Activated CD4-positive, alpha-beta memory T cell treated with anti-CD3 and anti-CD28 coated beads, Interleukin-2, amount 10 ng/mL, durations not matched to agents 7 days and 5 days (primary cell): ENCODE results near the gene SEC23B. TPM values are rescaled to one million over a fixed set of nuclear protein-coding genes. Genes with fewer than 3 reads are reported as not detected.

Source experiments
- CTCF ChIA-PET: fragments of 350-600 bp; sonication (Branson Sonifier 250); formaldehyde crosslinking; loops from one replicate; lab custom pipeline; 2021; ENCODE audit warnings: antibody characterized with exemption, inconsistent platforms; lab: Charles Lee
- POLR2A ChIA-PET: fragments of 350-600 bp; sonication (Branson Sonifier 250); formaldehyde crosslinking; loops from one replicate; lab custom pipeline; 2021; ENCODE audit warnings: antibody characterized with exemption; lab: Charles Lee
- DNase-seq: peaks from one replicate; pipeline ENCODE4 v3.0.0-alpha.2; 2020
- H3K27ac Mint-ChIP-seq: one replicate; pipeline ENCODE4 v1.8.0; 2021; ENCODE audit warnings: mild to moderate bottlenecking, mixed read lengths
- H3K27me3 Mint-ChIP-seq: one replicate; pipeline ENCODE4 v1.8.0; 2021; ENCODE audit warnings: mixed read lengths
- H3K36me3 Mint-ChIP-seq: one replicate; pipeline ENCODE4 v1.8.0; 2021; ENCODE audit warnings: low read depth, mixed read lengths
- H3K4me1 Mint-ChIP-seq: one replicate; pipeline ENCODE4 v1.8.0; 2021; ENCODE audit warnings: mixed read lengths
- H3K4me3 Mint-ChIP-seq: one replicate; pipeline ENCODE4 v1.8.0; 2021; ENCODE audit warnings: mild to moderate bottlenecking, mixed read lengths
- H3K9me3 Mint-ChIP-seq: one replicate; pipeline ENCODE4 v1.8.0; 2021; ENCODE audit warnings: mixed read lengths
- total RNA-seq, 2 experiments: library from RNA; stranded (reverse); gene quantifications; one replicate each; pipeline ENCODE4 v1.2.3, GENCODE V29; 2021

The SEC23B gene
- total RNA-seq, 2 experiments from 2014 or later: 95.2 to 101 TPM

GRCh38 chr20:18527836-18528235 lies 20.1 kb downstream of the SEC23B start:
- H3K9me3 Mint-ChIP-seq: no peaks in the 10 kb centered on the region
- no peak overlapping the region for H3K27ac Mint-ChIP-seq
- no peaks in the 10 kb centered on the region for H3K27me3 Mint-ChIP-seq
- no peak for DNase-seq
- H3K4me3 Mint-ChIP-seq: no peak overlapping the region
- H3K4me1 Mint-ChIP-seq: no peaks in the 10 kb centered on the region
- CTCF ChIA-PET: no interaction called here
- POLR2A ChIA-PET: interaction anchor here (1.6 to 2.9 kb wide), 2 partner anchors 12 to 21 kb away, joined by 3 to 11 read pairs; partner anchors contain the start of gene SEC23B
- H3K36me3 Mint-ChIP-seq: peaks cover 77% of the 10 kb centered on the region

DNA sequence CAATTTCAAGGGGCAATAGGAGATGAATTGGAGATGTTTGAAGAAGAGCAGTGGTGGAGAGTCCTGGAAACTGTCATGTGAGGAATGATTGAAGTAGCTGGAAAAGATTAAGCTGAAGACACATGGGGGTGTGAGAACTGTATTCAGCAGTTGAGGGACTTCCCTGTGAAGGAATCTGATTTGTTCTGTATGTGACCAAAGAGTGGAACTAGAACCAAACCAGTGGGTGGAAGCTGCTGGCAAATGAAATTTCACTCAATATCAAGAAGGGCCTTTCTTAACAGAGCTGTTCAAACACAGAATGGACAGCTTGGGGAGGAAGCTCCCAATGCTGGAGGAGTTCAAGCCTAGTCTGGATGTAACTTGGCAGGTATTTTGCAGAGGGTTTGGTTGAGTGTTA lies 21.3 kb downstream of the SEC23B start:
- Mint-ChIP-seq H3K36me3 (peaks cover 87% of the 10 kb centered on the region), H3K4me3 (no peak overlapping the region), H3K27ac (no peak overlapping the region), H3K4me1 (no peaks in the 10 kb centered on the region), H3K27me3 (no peaks in the 10 kb centered on the region), H3K9me3 (no peaks in the 10 kb centered on the region)
- POLR2A ChIA-PET: interaction anchor here (1.0 to 2.9 kb wide), 3 partner anchors 13 to 32 kb away, joined by 3 to 11 read pairs (median 4); partner anchors contain the start of genes RBBP9 and SEC23B
- CTCF ChIA-PET: interaction anchor here (1.4 kb wide), 1 partner anchor 36 kb away, joined by 3 read pairs; no protein-coding TSS in a partner anchor
- no peak for DNase-seq

DNA sequence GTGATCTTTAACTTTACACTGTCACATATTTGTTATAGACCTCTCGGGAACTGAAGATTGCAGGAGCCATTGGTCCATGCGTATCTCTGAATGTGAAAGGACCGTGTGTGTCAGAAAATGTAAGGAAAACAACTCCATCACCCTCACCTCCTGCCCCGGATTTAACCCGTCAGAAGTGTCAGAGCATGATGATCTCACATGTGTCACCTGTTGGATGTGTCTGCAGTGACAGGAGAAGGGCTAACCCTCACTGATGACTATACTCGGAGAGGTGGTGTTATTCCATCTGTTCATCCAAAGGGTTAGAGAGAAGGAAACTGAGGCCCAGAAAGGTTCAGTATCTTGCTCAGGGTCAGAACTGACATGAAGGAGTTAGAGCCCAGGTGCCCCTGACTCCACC lies 24.9 kb downstream of the SEC23B start:
- no peaks in the 10 kb centered on the region for H3K9me3 Mint-ChIP-seq
- no peaks in the 10 kb centered on the region for H3K27me3 Mint-ChIP-seq
- H3K4me3 Mint-ChIP-seq: no peak overlapping the region
- H3K27ac Mint-ChIP-seq: no peak overlapping the region
- ChIA-PET POLR2A (no interaction called here), CTCF (no interaction called here)
- no peak for DNase-seq
- H3K36me3 Mint-ChIP-seq: peaks cover 85% of the 10 kb centered on the region
- H3K4me1 Mint-ChIP-seq: no peaks in the 10 kb centered on the region

DNA sequence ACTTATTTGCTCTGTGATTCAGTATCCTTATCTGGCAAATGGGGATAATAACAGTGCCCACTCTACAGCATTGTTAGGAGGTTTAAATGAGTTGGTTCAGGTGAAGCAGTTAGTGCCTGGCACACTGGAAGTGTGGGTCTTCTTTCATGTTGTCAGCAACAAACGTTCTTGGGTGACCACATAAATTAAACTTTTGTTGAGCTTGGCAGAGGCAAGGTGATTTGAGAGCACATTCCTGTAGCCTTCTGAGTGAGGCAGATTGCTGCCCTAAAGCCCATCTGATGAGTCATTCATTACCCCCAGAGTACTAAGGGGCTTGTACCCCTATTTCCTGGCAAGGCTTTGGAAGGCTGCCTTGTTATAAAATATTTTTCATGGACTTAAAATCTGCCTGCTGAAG lies 25.8 kb downstream of the SEC23B start:
- Mint-ChIP-seq H3K36me3 (peaks cover 82% of the 10 kb centered on the region), H3K4me3 (no peak overlapping the region), H3K27ac (no peak overlapping the region), H3K4me1 (no peaks in the 10 kb centered on the region), H3K9me3 (no peaks in the 10 kb centered on the region), H3K27me3 (no peaks in the 10 kb centered on the region)
- POLR2A ChIA-PET: interaction anchor here (1.9 kb wide), 1 partner anchor 26 kb away, joined by 4 read pairs; the partner anchor contains the start of gene SEC23B
- DNase-seq: no peak
- CTCF ChIA-PET: no interaction called here

DNA sequence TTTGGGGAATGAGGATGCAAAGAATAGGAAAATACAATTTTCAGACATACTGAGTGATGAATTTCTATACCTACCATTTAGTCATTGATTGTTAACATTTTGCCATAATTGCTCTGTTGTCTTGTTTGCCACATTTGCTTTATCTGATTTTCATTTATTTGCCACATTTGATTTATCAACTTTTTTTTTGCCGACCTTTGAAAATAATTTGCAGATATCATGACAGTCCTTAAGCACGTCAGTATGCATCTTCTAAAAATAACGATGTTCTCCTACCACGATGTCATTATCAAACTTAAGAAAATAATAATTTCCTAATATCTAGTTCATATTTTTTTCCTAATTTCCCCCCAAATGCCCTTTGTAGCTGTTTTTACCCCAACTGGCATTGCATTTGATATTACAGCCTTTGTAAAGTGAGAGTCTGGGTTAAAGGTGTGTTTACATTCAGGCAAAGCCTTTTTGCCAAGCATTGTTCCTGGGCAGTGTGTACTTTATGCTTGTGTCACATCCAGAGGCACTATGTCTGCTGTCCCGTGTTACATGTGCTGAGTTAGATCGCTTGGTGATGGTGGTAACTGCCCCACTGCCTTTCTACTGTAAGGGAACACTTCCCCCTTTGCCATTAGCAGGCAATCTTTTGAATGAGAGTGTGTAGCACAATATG lies 26.4 kb downstream of the SEC23B start:
- no peaks in the 10 kb centered on the region for H3K27me3 Mint-ChIP-seq
- no peaks in the 10 kb centered on the region for H3K9me3 Mint-ChIP-seq
- H3K4me3 Mint-ChIP-seq: no peak overlapping the region
- no peak overlapping the region for H3K27ac Mint-ChIP-seq
- CTCF ChIA-PET: no interaction called here
- peaks cover 80% of the 10 kb centered on the region for H3K36me3 Mint-ChIP-seq
- POLR2A ChIA-PET: interaction anchor here (1.5 to 1.9 kb wide), 2 partner anchors 13 to 26 kb away, joined by 4 read pairs; partner anchors contain the start of gene SEC23B
- no peaks in the 10 kb centered on the region for H3K4me1 Mint-ChIP-seq
- DNase-seq: no peak

GRCh38 chr20:18537651-18538050 lies 29.9 kb downstream of the SEC23B start:
- POLR2A ChIA-PET: no interaction called here
- CTCF ChIA-PET: no interaction called here
- H3K4me1 Mint-ChIP-seq: no peaks in the 10 kb centered on the region
- no peaks in the 10 kb centered on the region for H3K27me3 Mint-ChIP-seq
- no peak overlapping the region for H3K4me3 Mint-ChIP-seq
- peaks cover 68% of the 10 kb centered on the region for H3K36me3 Mint-ChIP-seq
- no peak for DNase-seq
- no peak overlapping the region for H3K27ac Mint-ChIP-seq
- H3K9me3 Mint-ChIP-seq: no peaks in the 10 kb centered on the region

DNA sequence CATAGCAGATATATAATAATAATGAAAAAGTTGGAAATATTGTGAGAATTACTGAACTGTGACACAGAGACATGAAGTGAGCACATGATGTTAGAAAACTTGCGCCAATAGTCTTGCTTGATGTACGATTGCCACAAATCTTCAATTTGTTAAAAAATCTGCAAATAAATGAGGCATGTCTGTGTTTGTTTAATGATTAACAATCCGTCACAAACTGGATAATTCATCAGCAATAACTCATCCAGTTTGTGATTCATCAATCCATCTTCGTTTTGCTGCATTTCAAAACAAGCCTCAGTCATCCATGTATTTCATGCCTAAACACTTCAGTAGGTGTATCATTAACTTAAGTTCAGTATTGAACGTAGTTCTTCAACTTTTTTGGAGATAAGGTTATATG lies 34.0 kb downstream of the SEC23B start:
- Mint-ChIP-seq H3K27ac (no peak overlapping the region), H3K27me3 (no peaks in the 10 kb centered on the region), H3K4me3 (no peak overlapping the region), H3K36me3 (peaks cover 72% of the 10 kb centered on the region), H3K9me3 (no peaks in the 10 kb centered on the region), H3K4me1 (no peaks in the 10 kb centered on the region)
- POLR2A ChIA-PET: no interaction called here
- CTCF ChIA-PET: no interaction called here
- no peak for DNase-seq

DNA sequence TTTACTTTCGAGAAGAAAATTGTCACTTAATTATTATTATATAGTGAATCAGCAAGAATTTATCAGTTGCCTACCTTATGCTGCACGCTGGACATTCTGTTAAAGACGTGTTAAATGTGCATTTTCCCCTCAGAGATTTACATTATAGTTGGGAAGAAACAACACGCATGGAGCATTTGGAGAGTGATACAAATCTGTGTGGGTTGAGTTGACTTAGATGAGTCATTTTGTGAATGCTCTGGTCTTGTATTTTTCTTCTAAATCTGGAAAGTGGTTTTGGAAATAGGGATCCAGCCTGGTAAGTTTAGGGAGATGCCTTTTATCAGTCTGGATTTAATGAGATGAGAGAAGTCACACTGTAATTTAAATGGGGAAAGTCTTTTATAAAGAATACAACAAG lies 35.5 kb downstream of the SEC23B start:
- ChIA-PET POLR2A (no interaction called here), CTCF (no interaction called here)
- Mint-ChIP-seq H3K4me3 (no peak overlapping the region), H3K27ac (no peak overlapping the region), H3K36me3 (peaks cover 70% of the 10 kb centered on the region), H3K4me1 (no peaks in the 10 kb centered on the region), H3K27me3 (no peaks in the 10 kb centered on the region), H3K9me3 (no peaks in the 10 kb centered on the region)
- DNase-seq: no peak

DNA sequence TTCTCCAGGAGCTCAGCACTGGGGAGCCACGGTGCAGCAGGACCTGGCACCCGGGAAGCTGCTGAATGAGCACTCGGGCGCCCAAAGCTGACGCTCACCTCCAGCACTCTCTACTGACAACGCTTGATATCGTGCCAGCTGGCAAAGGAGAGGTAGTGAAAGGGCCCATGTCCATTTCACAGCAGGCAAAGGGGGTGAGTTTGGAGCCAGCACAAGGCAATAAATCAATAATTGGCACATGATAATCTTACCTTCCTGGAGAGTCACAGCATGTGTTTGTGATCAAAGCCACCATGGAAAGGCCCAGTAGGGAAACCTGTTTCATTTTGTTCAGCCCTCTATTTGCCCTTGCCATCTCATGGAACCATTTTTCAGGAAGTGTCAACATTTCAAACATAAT lies 36.2 kb downstream of the SEC23B start:
- POLR2A ChIA-PET: no interaction called here
- Mint-ChIP-seq H3K27me3 (no peaks in the 10 kb centered on the region), H3K27ac (no peak overlapping the region), H3K4me1 (no peaks in the 10 kb centered on the region), H3K9me3 (no peaks in the 10 kb centered on the region), H3K36me3 (peaks cover 69% of the 10 kb centered on the region), H3K4me3 (no peak overlapping the region)
- CTCF ChIA-PET: no interaction called here
- no peak for DNase-seq

DNA sequence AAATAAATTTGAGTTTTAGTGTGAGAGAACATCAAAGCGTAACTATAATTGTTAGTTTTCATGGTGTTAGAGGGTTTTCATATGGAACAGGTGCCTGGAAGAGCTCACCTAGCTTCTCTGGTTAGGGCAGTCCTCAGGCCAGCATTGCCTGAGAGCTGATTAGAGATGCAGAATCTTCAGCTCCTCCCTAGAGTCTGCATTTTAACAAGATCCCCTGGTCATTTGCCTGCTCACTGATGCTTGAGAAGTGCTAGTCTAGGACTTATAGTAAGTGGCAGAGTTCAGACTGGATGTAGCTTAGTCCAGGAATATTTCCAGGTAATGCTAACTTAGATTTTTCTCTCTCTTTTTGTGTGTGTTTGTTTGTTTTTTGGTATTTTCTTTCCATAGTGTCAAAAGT lies 37.8 kb downstream of the SEC23B start:
- no peaks in the 10 kb centered on the region for H3K4me1 Mint-ChIP-seq
- H3K9me3 Mint-ChIP-seq: no peaks in the 10 kb centered on the region
- DNase-seq: no peak
- H3K36me3 Mint-ChIP-seq: peaks cover 66% of the 10 kb centered on the region
- H3K27me3 Mint-ChIP-seq: no peaks in the 10 kb centered on the region
- ChIA-PET CTCF (interaction anchor here (0.6 kb wide), 1 partner anchor 40 kb away, joined by 4 read pairs; no protein-coding TSS in a partner anchor), POLR2A (interaction anchor here (1.2 kb wide), 1 partner anchor 21 kb away, joined by 4 read pairs; the partner anchor contains the start of gene SMIM26)
- no peak overlapping the region for H3K27ac Mint-ChIP-seq
- no peak overlapping the region for H3K4me3 Mint-ChIP-seq

GRCh38 chr20:18548465-18548864 lies 40.7 kb downstream of the SEC23B start:
- no peak overlapping the region for H3K4me3 Mint-ChIP-seq
- DNase-seq: no peak
- H3K36me3 Mint-ChIP-seq: peaks cover 63% of the 10 kb centered on the region
- ChIA-PET CTCF (no interaction called here), POLR2A (interaction anchor here (2.2 kb wide), 1 partner anchor 41 kb away, joined by 7 read pairs; the partner anchor contains the start of gene SEC23B)
- H3K4me1 Mint-ChIP-seq: no peaks in the 10 kb centered on the region
- H3K27ac Mint-ChIP-seq: no peak overlapping the region
- no peaks in the 10 kb centered on the region for H3K9me3 Mint-ChIP-seq
- H3K27me3 Mint-ChIP-seq: no peaks in the 10 kb centered on the region

DNA sequence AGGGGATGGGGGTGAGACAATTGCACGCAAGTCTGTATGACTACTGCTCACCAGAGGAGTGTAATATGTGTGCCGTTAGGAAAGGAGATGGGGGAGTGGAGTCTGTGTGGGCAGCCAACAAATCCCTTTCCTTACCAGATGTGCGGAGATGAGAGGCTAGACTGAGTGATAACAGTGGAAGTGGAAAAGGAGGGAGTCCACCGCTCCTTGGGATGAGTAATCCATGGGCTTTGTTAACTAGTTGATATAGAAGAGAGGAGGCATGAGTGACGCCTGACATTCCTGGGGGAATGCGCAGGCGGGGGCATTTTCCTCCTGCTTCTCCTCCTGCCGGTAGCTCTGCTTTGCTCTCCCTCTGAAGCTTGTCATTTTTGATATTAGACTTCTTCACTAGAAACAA lies 46.0 kb downstream of the SEC23B start:
- H3K4me3 Mint-ChIP-seq: no peak overlapping the region
- H3K27me3 Mint-ChIP-seq: no peaks in the 10 kb centered on the region
- H3K27ac Mint-ChIP-seq: no peak overlapping the region
- H3K4me1 Mint-ChIP-seq: no peaks in the 10 kb centered on the region
- H3K36me3 Mint-ChIP-seq: peaks cover 60% of the 10 kb centered on the region
- no peak for DNase-seq
- POLR2A ChIA-PET: interaction anchor here (1.5 kb wide), 1 partner anchor 46 kb away, joined by 4 read pairs; the partner anchor contains the start of gene SEC23B
- H3K9me3 Mint-ChIP-seq: no peaks in the 10 kb centered on the region
- CTCF ChIA-PET: no interaction called here

GRCh38 chr20:18566892-18567738 lies 59.4 kb downstream of the SEC23B start, which contains the start of gene SMIM26:
Gene SMIM26, plus strand, starts transcription at chr20:18567432. Its CDS starts 47 bp downstream, at chr20:18567479.
- POLR2A ChIA-PET: interaction anchor here (0.9 to 3.8 kb wide), 8 partner anchors 18 to 279 kb away, joined by 3 to 25 read pairs (median 4); partner anchors contain the start of genes DTD1, DZANK1, POLR3F and RBBP9
- Mint-ChIP-seq H3K4me1 (peaks cover 23% of the 10 kb centered on the region), H3K27me3 (no peaks in the 10 kb centered on the region)

More at GRCh38 chr20:18566892-18567738, 59.4 kb downstream of the SEC23B start, which contains the start of gene SMIM26:
- Mint-ChIP-seq H3K27ac (peak within 1 kb of the TSS; percentile 89), H3K9me3 (peaks cover 3% of the 10 kb centered on the region), H3K36me3 (peaks cover 40% of the 10 kb centered on the region), H3K4me3 (peak within 1 kb of the TSS; percentile 95)
- peak; percentile 94 for DNase-seq
- CTCF ChIA-PET: interaction anchor here (1.6 kb wide), 1 partner anchor 21 kb away, joined by 3 read pairs; the partner anchor contains the start of gene DTD1
